ENCODE measurements around the gene TAPBP. TPM values are rescaled to one million over a fixed set of nuclear protein-coding genes. Genes with fewer than 3 reads are reported as not detected.
"Not testable (repeated sequence)": the region's sequence is repeated elsewhere in the genome, so short reads cannot be mapped to it uniquely, and the experiment has no call there.

The TAPBP gene
- total and polyA plus RNA-seq, 10 donors: 42.6 to 292 (median 262) TPM

- peaks cover 50 to 78% (median 66%) of the 10 kb centered on the region in 6 donors for H3K4me1 ChIP-seq
- H3K27ac ChIP-seq: peak within 1 kb of the TSS; percentile 91 to 99 (median 96)
- no peaks in the 10 kb centered on the region for H3K9me3 ChIP-seq
- H3K27me3 ChIP-seq (replicated peaks in 1 of 7): no peaks in the 10 kb centered on the region
- H3K4me3 ChIP-seq: peak within 1 kb of the TSS; percentile 63 to 94 (median 80)
- TF ChIP-seq POLR2AphosphoS5 (IDR thresholded peaks at IDR 0.05) (peak; percentile 98 to 100 (median 99)), POLR2A (IDR thresholded peaks at IDR 0.05) (peak; percentile 5 to 93 (median 92))
- TF ChIP-seq, protein P1, sequence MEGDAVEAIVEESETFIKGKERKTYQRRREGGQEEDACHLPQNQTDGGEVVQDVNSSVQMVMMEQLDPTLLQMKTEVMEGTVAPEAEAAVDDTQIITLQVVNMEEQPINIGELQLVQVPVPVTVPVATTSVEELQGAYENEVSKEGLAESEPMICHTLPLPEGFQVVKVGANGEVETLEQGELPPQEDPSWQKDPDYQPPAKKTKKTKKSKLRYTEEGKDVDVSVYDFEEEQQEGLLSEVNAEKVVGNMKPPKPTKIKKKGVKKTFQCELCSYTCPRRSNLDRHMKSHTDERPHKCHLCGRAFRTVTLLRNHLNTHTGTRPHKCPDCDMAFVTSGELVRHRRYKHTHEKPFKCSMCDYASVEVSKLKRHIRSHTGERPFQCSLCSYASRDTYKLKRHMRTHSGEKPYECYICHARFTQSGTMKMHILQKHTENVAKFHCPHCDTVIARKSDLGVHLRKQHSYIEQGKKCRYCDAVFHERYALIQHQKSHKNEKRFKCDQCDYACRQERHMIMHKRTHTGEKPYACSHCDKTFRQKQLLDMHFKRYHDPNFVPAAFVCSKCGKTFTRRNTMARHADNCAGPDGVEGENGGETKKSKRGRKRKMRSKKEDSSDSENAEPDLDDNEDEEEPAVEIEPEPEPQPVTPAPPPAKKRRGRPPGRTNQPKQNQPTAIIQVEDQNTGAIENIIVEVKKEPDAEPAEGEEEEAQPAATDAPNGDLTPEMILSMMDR (IDR thresholded peaks at IDR 0.05 in 8 of 11, conservative IDR thresholded peaks at IDR 0.05 in 3 of 11): peak in 4 of 11 experiments; percentile 4 to 31 (median 18)
- peaks cover 6 to 71% (median 57%) of the 10 kb centered on the region in 6 donors for H3K36me3 ChIP-seq
- 0% methylated on average over 33 to 48 of the region's 48 CpGs for WGBS, 5 donors
- peak; percentile 94 for DNase-seq
- intact Hi-C loops (cut with DNase I; ENCODE audit: low total_unique reads): no loop called here
These were observed 42.2 kb downstream of the TAPBP start, which contains the start of the genes RPS18 and VPS52 for GRCh38 chr6:33271468-33272274. Gene RPS18 (plus strand): TSS chr6:33272075. CDS start chr6:33272120, 45 bp downstream. Gene VPS52 (minus strand): TSS chr6:33271876. CDS start chr6:33271675, 201 bp downstream.

DNA sequence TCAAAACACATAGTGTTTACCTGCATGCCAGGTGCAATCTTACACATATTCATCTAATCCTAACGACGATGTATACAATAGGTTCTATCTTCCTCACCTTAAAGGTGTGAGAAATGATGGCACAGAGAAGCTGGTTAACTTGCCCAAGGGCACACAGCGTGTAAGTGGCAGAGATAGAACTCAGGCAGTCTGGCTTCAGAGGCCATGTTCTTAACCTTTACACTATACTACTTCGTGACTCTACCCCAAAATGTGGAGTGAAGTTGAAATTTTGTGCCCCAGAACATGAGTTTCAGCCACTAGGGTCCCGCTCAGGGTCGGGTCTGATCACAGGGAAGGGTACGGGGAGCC lies 42.8 kb downstream of the TAPBP start:
- DNase-seq: no peak
- intact Hi-C loops (cut with DNase I; ENCODE audit: low total_unique reads): no loop called here
- Histone ChIP-seq H3K9me3 (no peaks in the 10 kb centered on the region), H3K4me1 (peaks cover 44 to 72% (median 60%) of the 10 kb centered on the region in 6 donors), H3K27ac (peak overlapping the region; percentile 91 to 99 (median 96)), H3K36me3 (peaks cover 6 to 71% (median 58%) of the 10 kb centered on the region in 6 donors), H3K27me3 (replicated peaks in 1 of 7) (no peaks in the 10 kb centered on the region), H3K4me3 (peak overlapping the region; percentile 63 to 94 (median 80))
- no peak for TF ChIP-seq POLR2A (IDR thresholded peaks at IDR 0.05)
- TF ChIP-seq, protein P1 (IDR thresholded peaks at IDR 0.05 in 8 of 11, conservative IDR thresholded peaks at IDR 0.05 in 3 of 11): no peak
- no peak for TF ChIP-seq POLR2AphosphoS5 (IDR thresholded peaks at IDR 0.05)
- 2 to 5% (median 3%) methylated on average over 7 of the region's 7 CpGs for WGBS, 5 donors

GRCh38 chr6:33264015-33264414 lies 49.9 kb downstream of the TAPBP start:
- no peaks in the 10 kb centered on the region for H3K27me3 ChIP-seq (replicated peaks in 1 of 7)
- H3K4me1 ChIP-seq: peaks cover 0 to 7% (median 0%) of the 10 kb centered on the region in 6 donors
- WGBS, 5 donors: 88 to 97% (median 92%) methylated on average over 7 of the region's 7 CpGs
- no peaks in the 10 kb centered on the region for H3K9me3 ChIP-seq
- DNase-seq: peak; percentile 13
- TF ChIP-seq, protein P1 (IDR thresholded peaks at IDR 0.05 in 8 of 11, conservative IDR thresholded peaks at IDR 0.05 in 3 of 11): no peak
- TF ChIP-seq POLR2AphosphoS5 (IDR thresholded peaks at IDR 0.05): no peak
- no peak for TF ChIP-seq POLR2A (IDR thresholded peaks at IDR 0.05)
- no peak overlapping the region for H3K4me3 ChIP-seq
- intact Hi-C loops (cut with DNase I; ENCODE audit: low total_unique reads): no loop called here
- H3K36me3 ChIP-seq: peaks cover 10 to 100% (median 90%) of the 10 kb centered on the region in 6 donors
- no peak overlapping the region for H3K27ac ChIP-seq

- WGBS, 5 donors: 96 to 99% (median 98%) methylated on average over 3 of the region's 3 CpGs
- H3K9me3 ChIP-seq; intact Hi-C loops (cut with DNase I; ENCODE audit: low total_unique reads); H3K27ac ChIP-seq; H3K4me1 ChIP-seq; H3K27me3 ChIP-seq (replicated peaks in 1 of 7); H3K4me3 ChIP-seq; DNase-seq: not testable (repeated sequence)
- peaks cover 4 to 100% (median 85%) of the 10 kb centered on the region in 6 donors for H3K36me3 ChIP-seq
These were observed 51.4 kb downstream of the TAPBP start for GRCh38 chr6:33262490-33262889.

Data from spleen (tissue), 11 donors.